ENCODE measurements around the gene COL9A1. TPM values are rescaled to one million over a fixed set of nuclear protein-coding genes. Genes with fewer than 3 reads are reported as not detected.
"Not testable (repeated sequence)": the region's sequence is repeated elsewhere in the genome, so short reads cannot be mapped to it uniquely, and the experiment has no call there.

COL9A1 gene
- 10 to 100 TPM; 29.4 to 43.2 (median 36.1) TPM for polyA plus RNA-seq (ENCODE audit: insufficient read length in 4 of 4)

DNA sequence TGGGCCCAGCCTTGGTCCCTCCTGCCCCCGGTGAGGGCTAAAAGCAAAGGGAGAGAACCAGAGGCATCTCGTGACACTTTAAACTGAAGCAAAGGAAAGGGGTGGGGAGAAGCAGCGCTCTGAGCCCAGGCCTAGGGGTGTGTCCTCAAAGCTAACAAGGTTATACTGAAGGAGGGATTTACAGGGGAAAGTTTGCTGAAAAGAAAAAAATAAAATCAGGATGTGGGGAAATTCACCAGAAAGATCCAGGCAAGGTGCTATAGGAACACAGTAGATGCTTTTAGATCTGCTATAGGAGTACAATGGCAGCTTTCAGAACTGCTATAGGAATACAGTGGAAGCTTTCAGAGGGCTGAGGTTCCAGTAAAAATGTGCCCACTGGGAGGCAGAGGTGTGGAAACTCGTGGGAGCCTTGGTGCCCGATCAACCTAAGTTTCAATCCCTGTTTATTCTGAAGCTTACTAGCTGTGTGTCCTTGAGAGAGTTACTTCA, at the start of gene COL9A1:
Gene COL9A1, minus strand, starts transcription at position 51 of the 492 bp plus-strand sequence. CDS start 160 bp downstream, outside the sequence.
- no peak for DNase-seq (ENCODE audit: low read depth in 4 of 4, low spot score in 3 of 4)

DNA sequence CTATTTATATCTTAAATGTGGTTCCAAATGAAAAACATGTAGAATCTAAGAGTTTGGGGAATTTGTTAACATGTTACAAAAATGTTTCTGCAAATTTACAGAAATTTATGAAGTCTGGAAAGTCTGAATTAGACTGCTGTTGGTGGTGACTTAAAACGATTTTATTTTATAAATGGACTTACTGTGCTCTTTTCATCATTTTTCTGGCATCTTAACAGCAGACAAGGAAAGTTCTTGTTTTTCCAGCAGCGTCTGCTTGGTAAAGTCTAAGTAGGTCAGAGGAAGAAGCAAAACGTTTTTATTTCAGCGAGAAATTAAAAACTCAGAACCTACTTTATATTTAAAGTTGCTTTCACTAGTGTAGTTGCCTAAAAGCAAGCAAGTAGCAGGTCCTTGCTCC, 48.6 kb upstream of the COL9A1 start:
- DNase-seq (ENCODE audit: low read depth in 4 of 4, low spot score in 3 of 4), result no peak

DNA sequence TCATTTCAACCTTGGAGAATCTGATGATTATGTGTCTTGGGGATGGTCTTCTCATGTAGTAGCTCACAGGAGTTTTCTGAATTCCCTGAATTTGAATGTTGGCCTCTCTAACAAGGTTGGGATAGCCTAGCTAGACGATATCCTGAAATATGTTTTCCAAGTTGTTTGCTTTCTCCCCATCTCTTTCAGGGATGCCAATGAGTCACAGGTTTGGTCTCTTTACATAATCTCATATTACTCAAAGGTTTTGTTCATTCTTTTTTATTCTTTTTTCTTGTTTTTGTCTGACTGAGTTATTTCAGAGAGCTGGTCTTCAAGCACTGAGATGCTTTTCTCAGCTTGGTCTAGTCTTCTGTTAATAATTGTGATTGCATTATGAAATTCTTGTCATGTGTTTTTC, 42.7 kb upstream of the COL9A1 start:
- DNase-seq (ENCODE audit: low read depth in 4 of 4, low spot score in 3 of 4), result no peak

GRCh38 chr6:70343313-70343712, 40.4 kb upstream of the COL9A1 start:
- DNase-seq (ENCODE audit: low read depth in 4 of 4, low spot score in 3 of 4), result no peak

- not testable (repeated sequence) for DNase-seq (ENCODE audit: low read depth in 4 of 4, low spot score in 3 of 4)
Observed at GRCh38 chr6:70339810-70340209, 36.9 kb upstream of the COL9A1 start.

DNA sequence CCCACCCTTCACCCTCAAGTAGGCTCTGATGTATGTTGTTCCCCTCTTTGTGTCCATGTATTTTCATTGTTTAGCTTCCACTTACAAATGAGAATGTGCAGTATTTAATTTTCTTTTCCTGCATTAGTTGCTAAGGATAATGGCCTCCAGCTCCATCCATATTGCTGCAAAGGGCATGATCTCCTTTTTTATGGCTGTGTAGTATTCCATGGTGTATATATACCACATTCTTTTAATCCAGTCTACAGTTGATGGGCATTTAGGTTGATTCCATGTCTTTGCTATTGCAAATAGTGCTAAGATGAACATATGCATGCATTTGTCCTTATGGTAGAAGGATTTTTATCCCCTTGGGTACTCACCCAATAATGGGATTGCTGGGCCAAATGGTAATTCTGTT, 35.9 kb upstream of the COL9A1 start:
- DNase-seq (ENCODE audit: low read depth in 4 of 4, low spot score in 3 of 4), result no peak

DNA sequence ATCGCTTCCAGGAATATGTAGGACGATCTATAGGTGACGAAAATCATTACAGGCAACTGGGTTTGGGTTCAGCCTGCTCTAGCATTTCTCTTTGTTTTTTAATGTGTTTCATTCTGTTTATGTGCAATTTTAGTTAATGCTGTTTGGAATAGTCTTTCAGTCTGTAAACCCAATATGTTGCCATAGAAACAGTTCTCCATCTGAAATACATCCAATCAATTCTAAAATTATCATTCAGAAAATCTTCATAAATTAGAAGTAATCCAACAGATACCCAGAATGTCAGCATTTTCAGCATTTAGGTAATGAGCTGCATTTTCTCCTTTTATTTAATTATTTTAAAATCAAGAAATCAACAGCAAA, 34.8 kb upstream of the COL9A1 start:
- DNase-seq (ENCODE audit: low read depth in 4 of 4, low spot score in 3 of 4), result no peak

DNA sequence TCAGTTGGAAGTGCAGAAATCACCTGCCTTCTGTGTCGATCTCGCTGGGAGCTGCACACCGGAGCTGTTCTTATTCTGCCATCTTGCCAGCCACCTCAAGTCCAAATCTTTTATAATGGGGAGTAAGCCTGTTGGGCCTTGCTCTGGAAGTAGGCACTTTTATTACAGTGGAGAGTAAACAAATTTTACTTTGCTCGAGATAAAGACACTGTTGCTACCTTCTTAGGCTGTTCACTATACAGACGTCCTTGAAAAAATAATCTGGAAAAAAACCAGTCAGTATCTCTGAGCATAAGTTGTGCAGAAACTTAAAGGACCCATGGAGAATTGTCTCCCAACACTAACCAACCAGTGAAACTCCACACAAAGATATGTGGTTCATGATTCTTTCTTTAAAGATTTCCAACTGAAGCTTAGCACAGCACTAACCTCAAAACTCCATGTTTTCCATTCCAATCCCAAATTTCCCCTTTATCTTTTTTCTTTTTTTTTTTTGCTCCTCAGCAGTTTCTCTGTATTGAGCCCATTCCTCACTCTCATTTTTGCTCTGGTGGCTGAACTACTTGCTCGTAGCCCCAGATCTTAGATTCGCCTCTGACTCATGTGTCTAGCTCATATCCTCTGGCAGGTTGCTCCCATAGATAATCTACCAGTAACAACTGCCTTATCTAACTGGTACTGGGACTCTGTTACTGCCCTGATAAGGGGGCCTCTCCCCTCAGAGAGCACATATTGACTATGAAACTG, 34.3 kb upstream of the COL9A1 start:
- no peak for DNase-seq (ENCODE audit: low read depth in 4 of 4, low spot score in 3 of 4)

DNA sequence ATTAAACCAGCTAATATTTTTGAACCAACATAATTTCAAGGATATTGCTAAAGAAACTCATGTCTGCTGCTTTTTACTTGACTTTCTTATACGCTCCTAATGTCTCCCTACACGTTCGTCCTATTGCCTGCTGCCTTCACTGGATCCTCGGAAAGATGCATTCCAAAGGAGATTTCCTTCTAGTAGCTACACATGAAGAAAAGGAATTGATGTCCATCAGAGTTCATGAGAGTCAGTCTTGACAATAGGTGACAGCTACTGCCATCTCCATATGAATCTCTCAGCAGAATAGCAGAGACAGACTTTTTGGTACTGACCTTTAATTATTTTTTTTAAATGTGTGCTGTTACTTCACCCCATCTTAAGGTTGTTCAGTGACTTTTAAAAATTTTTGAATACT, 24.2 kb upstream of the COL9A1 start:
- DNase-seq (ENCODE audit: low read depth in 4 of 4, low spot score in 3 of 4), result no peak

- DNase-seq (ENCODE audit: low read depth in 4 of 4, low spot score in 3 of 4), result no peak
Observed at GRCh38 chr6:70325009-70325408, 22.1 kb upstream of the COL9A1 start.

GRCh38 chr6:70317799-70318198, 14.9 kb upstream of the COL9A1 start:
- not testable (repeated sequence) for DNase-seq (ENCODE audit: low read depth in 4 of 4, low spot score in 3 of 4)

DNA sequence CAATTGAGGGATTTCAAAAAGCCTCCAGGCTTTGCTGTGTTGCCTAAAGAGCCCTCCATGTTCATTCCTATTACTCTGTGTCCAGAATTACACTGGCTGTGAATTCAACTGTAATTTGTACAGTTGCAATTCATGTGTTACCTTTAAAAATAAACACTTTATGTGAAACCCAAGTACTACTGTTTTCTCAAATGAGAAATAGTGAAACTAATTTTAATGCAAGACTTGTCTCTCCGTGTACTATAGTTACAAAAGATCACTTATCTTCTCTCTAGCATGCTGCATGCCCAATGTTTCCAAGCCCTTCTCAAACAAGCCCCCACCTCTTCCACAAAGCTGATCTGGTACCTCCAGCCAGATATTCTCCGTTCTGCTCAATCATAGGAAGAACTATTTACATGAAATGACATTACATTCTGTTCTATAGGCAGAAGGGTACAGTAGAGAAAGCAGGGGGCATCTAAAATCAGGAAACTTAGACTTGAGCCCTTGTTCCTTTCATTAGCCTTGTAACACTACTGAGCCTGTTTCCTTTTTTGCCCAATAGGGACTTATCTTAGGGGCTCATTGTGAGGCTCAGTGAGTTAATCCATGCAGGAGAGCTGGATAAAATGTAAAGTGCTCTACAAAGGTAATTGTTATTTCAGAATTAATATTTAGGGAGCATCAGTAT, 12.3 kb upstream of the COL9A1 start:
- no peak for DNase-seq (ENCODE audit: low read depth in 4 of 4, low spot score in 3 of 4)

- DNase-seq (ENCODE audit: low read depth in 4 of 4, low spot score in 3 of 4), result no peak
Observed at GRCh38 chr6:70314296-70314695, 11.4 kb upstream of the COL9A1 start.

DNA sequence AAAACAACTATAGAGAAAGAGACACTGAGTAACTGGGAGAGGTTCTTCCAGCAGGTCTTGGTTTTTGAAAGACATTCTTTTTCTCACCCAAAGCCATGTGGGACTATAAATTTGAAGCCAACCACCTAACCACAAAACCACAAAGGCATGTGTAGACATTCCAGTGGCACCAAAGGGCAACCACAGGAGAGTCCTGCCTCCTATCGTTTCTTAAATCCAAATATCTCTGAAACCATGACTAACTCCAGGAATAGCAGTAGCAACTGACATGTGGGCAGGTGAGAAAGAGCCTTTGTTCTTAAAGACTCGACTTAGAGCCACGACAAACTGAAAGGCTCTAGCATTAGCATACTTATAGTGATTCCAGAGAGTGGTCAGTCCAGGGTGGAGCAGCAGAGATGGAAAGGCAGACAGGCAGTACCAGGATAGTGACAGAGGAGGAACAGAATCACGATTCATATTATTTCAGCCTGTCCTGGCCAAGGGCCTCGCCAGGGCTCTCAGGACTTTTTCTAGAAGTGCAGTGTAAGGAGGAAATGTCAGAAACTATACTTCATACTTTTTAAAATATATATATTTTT, 9.4 kb upstream of the COL9A1 start:
- no peak for DNase-seq (ENCODE audit: low read depth in 4 of 4, low spot score in 3 of 4)

DNA sequence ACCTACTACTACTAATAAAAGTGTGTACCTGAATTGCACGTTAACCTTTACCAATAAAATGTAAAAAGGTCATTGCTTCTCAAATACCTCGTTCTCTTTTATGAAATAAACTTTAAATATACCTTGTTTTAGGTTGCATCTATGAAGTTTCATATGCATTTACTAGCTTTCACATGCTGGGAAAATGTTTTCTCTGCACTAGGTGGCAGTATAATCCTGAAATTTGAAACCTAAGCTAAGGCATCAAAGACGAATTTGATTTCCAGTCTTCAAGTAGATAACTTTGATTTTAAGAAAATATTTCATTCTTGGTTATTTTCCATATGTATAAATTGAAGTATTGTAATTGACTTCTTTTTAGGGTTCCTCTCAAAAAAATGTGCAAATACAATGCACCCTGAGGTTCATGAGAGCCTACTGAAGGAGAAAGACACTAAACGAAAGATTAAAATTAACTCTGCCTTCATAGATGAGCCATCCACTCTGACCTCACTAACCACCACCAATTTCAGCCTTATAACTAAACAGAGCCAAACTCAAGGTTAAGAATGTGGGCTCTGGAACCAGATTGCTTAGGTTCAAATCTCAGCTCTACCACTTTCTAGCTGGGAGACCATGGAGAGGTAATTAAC, 7.3 kb upstream of the COL9A1 start:
- DNase-seq (ENCODE audit: low read depth in 4 of 4, low spot score in 3 of 4), result peak in 2 of 4 donors; percentile 26

DNA sequence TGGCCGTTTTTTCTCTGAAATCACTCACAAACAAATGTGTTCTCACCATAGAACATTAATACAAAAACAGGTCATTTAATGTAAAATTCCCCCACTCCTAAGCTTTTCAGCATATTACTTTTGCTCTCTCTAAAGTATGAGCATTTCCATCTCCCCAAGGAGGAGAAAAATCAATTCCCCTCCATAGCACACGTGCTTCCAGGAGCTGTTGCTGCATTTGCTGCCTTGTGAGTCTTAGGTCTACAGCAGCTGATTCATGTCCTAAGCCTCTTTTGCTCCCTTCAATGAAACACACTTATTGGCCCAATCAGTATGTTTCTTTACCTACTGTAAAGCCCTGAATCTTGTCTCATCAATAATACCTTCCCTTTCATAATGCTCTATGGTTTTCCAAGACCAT, 6.4 kb upstream of the COL9A1 start:
- no peak for DNase-seq (ENCODE audit: low read depth in 4 of 4, low spot score in 3 of 4)

DNA sequence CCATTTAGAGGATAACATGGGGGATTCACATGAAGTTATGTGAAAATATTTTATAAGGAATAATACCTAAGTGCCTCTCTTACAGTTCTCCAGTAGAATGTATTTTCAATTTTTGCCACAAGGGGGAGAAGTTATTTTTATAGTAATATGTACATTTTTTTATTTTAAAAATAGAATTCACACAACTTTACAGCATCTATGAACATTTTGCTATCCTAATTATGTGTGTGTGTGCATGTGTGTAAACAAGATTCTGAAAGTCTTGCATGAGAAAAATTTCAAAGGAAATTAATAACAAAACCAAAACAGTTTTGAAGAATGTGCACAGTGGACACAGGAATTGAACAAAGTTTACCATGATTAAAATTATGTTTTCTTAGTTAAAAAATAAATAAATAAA, 5.3 kb upstream of the COL9A1 start:
- DNase-seq (ENCODE audit: low read depth in 4 of 4, low spot score in 3 of 4), result not testable (repeated sequence)

DNA sequence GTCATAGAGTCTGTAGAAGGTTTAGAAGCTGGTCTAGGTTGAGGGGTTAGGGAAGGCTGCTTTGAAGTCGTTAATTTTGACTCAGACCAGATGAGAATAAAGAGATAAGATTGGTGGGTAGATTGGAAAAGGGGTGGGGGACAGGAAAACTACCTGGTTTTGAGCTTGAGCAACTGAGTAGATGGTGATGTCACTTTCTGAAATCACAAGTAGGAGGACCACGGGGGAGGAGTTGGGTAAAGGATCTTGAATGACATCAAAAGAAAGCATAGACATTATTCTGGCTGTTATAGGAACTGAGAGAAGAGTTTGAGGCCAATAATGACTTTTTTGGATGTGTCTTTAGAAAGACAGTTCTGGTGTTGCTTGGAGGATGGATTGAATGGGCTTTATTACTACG, 4.1 kb upstream of the COL9A1 start:
- no peak for DNase-seq (ENCODE audit: low read depth in 4 of 4, low spot score in 3 of 4)

DNA sequence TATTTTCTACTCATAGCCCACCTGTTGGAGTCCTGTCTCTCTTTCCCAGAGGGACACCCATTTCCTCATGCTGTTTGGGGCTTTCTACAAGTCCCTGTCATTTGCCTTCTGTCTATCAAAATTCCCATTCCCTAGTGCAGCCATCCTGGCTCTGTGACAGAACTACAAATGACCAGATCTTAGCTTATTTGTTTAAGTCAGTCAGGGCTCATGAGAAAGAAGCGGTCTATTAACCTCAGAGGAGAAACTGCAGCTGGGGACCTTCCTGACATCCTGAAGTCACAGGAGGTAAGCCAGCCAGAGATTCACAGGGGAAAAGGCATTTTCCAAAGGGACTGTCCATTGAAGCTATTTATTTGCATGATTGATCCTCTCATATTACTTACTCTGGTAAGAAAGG, 1.7 kb upstream of the COL9A1 start:
- DNase-seq (ENCODE audit: low read depth in 4 of 4, low spot score in 3 of 4), result no peak

GRCh38 chr6:70299456-70299855, 3.4 kb downstream of the COL9A1 start:
- no peak for DNase-seq (ENCODE audit: low read depth in 4 of 4, low spot score in 3 of 4)

GRCh38 chr6:70298068-70298467, 4.8 kb downstream of the COL9A1 start:
- no peak for DNase-seq (ENCODE audit: low read depth in 4 of 4, low spot score in 3 of 4)
